Prostate gland (tissue), 2 donors: Measurements from ENCODE around the gene IL18R1. TPM values are rescaled to one million over a fixed set of nuclear protein-coding genes. Genes with fewer than 3 reads are reported as not detected.

Source experiments
- DNase-seq: peaks from one replicate; pipeline ENCODE4 v3.0.0-alpha.2; 2019; ENCODE audit warnings: low spot score
- H3K27ac ChIP-seq, 2 donors: fragments of 200-600 bp; sonication (generic); 2 replicates each; pipeline ENCODE4 v1.5.1; 2017 to 2019
- H3K27me3 ChIP-seq: fragments of 200-600 bp; sonication (generic); replicated peaks from 2 replicates; pipeline ENCODE4 v1.5.1; 2019; ENCODE audit not compliant: insufficient read depth
- H3K36me3 ChIP-seq, 2 donors: fragments of 200-600 bp; sonication (generic); 1 replicate in 1 of 2; 2 replicates in 1 of 2; pipeline versions ENCODE4 v1.5.1 to v1.8.1; 2017 to 2019
- H3K4me1 ChIP-seq: fragments of 200-600 bp; sonication (generic); replicated peaks from 2 replicates; pipeline ENCODE4 v1.5.1; 2019
- H3K4me3 ChIP-seq, 2 donors: fragments of 200-600 bp; sonication (generic); 2 replicates each; pipeline ENCODE4 v1.5.1; 2017 to 2019
- H3K9me3 ChIP-seq: fragments of 200-600 bp; sonication (generic); 2 replicates; pipeline ENCODE4 v1.5.1; 2017
- CTCF ChIP-seq, 4 experiments: fragments of 200-600 bp in 2 of 4; fragments of 450-650 bp in 2 of 4; sonication (generic) in 2 of 4; IDR thresholded peaks; 1 replicate in 3 of 4; 2 replicates in 1 of 4; pipeline ENCODE4 v1.5.1; 2016 to 2019; ENCODE audit warnings: antibody characterized with exemption in 4 of 4, mild to moderate bottlenecking in 2 of 4, moderate library complexity in 2 of 4
- POLR2A ChIP-seq: fragments of 450-650 bp; IDR thresholded peaks from one replicate; pipeline ENCODE4 v1.6.1; 2016; ENCODE audit warnings: antibody characterized with exemption, mild to moderate bottlenecking
- POLR2AphosphoS5 ChIP-seq: sonication (generic); formaldehyde crosslinking; IDR thresholded peaks from one replicate; pipeline ENCODE4 v1.6.1; 2017; ENCODE audit warnings: antibody characterized with exemption
- WGBS: methylation state at CpG from one replicate; pipeline ENCODE4 v1.1.5; 2018; 5-methylcytosine and 5-hydroxymethylcytosine counted together
- intact Hi-C: fragments of 100-400 bp; cut with DNase I; formaldehyde crosslinking; loops from one replicate; pipeline ENCODE4 v1.14.2; 2022
- total RNA-seq, 2 donors: library from RNA; depleted of rRNA; stranded (reverse); fragments of >200 nt; gene quantifications; one replicate each; pipeline ENCODE4 v1.1.0, GENCODE V29; 2016

The IL18R1 gene
- total RNA-seq, 2 donors from 2014 or later = 0.91 to 1.5 TPM

GRCh38 chr2:102399499-102400141 is 44.0 kb downstream of the IL18R1 start:
- H3K27me3 ChIP-seq = no peaks in the 10 kb centered on the region
- no peaks in the 10 kb centered on the region for H3K36me3 ChIP-seq
- DNase-seq = no peak
- H3K9me3 ChIP-seq = no peaks in the 10 kb centered on the region
- intact Hi-C loops = no loop called here
- H3K4me1 ChIP-seq = no peaks in the 10 kb centered on the region
- 68% methylated on average over 7 of the region's 7 CpGs for WGBS
- H3K27ac ChIP-seq = no peak overlapping the region
- no peak for TF ChIP-seq POLR2AphosphoS5
- TF ChIP-seq POLR2A = no peak
- TF ChIP-seq CTCF (IDR thresholded peaks at IDR 0.05) = no peak
- no peak overlapping the region for H3K4me3 ChIP-seq

GRCh38 chr2:102401456-102401855 is 45.9 kb downstream of the IL18R1 start:
- Histone ChIP-seq H3K36me3 (no peaks in the 10 kb centered on the region), H3K27ac (no peak overlapping the region), H3K9me3 (no peaks in the 10 kb centered on the region), H3K4me1 (no peaks in the 10 kb centered on the region), H3K27me3 (no peaks in the 10 kb centered on the region), H3K4me3 (no peak overlapping the region)
- DNase-seq = no peak
- intact Hi-C loops = no loop called here
- no peak for TF ChIP-seq POLR2AphosphoS5
- no peak for TF ChIP-seq CTCF (IDR thresholded peaks at IDR 0.05)
- no peak for TF ChIP-seq POLR2A

- TF ChIP-seq CTCF (IDR thresholded peaks at IDR 0.05) = no peak
- DNase-seq = no peak
- WGBS = 73% methylated on average over 2 of the region's 2 CpGs
- no peaks in the 10 kb centered on the region for H3K9me3 ChIP-seq
- intact Hi-C loops = no loop called here
- H3K36me3 ChIP-seq = no peaks in the 10 kb centered on the region
- no peaks in the 10 kb centered on the region for H3K4me1 ChIP-seq
- H3K27me3 ChIP-seq = no peaks in the 10 kb centered on the region
- H3K4me3 ChIP-seq = no peak overlapping the region
- no peak overlapping the region for H3K27ac ChIP-seq
Observed at GRCh38 chr2:102401865-102402264, 46.3 kb downstream of the IL18R1 start.

GRCh38 chr2:102410952-102411351 is 55.4 kb downstream of the IL18R1 start:
- 78% methylated on average over 3 of the region's 3 CpGs for WGBS
- intact Hi-C loops = no loop called here
- H3K27me3 ChIP-seq = no peaks in the 10 kb centered on the region
- no peak overlapping the region for H3K27ac ChIP-seq
- TF ChIP-seq CTCF (IDR thresholded peaks at IDR 0.05) (no peak), POLR2A (no peak), POLR2AphosphoS5 (no peak)
- no peaks in the 10 kb centered on the region for H3K9me3 ChIP-seq
- H3K36me3 ChIP-seq = no peaks in the 10 kb centered on the region
- no peaks in the 10 kb centered on the region for H3K4me1 ChIP-seq
- DNase-seq = no peak
- H3K4me3 ChIP-seq = no peak overlapping the region

GRCh38 chr2:102412199-102412598 is 56.6 kb downstream of the IL18R1 start:
- H3K27ac ChIP-seq = no peak overlapping the region
- no peaks in the 10 kb centered on the region for H3K36me3 ChIP-seq
- no peak for DNase-seq
- no peak overlapping the region for H3K4me3 ChIP-seq
- H3K4me1 ChIP-seq = no peaks in the 10 kb centered on the region
- intact Hi-C loops = no loop called here
- H3K27me3 ChIP-seq = no peaks in the 10 kb centered on the region
- H3K9me3 ChIP-seq = no peaks in the 10 kb centered on the region
- WGBS = 89% methylated on average over 3 of the region's 3 CpGs
- no peak for TF ChIP-seq POLR2A
- no peak for TF ChIP-seq POLR2AphosphoS5
- no peak for TF ChIP-seq CTCF (IDR thresholded peaks at IDR 0.05)
